ENCODE results near the gene ODF4.
"Not testable (repeated sequence)": the region's sequence is repeated elsewhere in the genome, so short reads cannot be mapped to it uniquely, and the experiment has no call there.

The ODF4 gene

GRCh38 chr17:8393470-8394231, 54.0 kb downstream of the ODF4 start:
- no peak for FAIRE-seq
- DNase-seq (ENCODE audit: insufficient read length, low spot score) = no peak

GRCh38 chr17:8394497-8394896, 54.9 kb downstream of the ODF4 start:
- FAIRE-seq; DNase-seq (ENCODE audit: insufficient read length, low spot score): not testable (repeated sequence)

More at GRCh38 chr17:8393470-8394231, 54.0 kb downstream of the ODF4 start:
- no peak for TF ChIP-seq CTCF (IDR thresholded peaks at IDR 0.05; ENCODE audit: insufficient read depth, missing control alignments)
